MM.1S (cell line): ENCODE data around the gene PALM3.

Source experiments
- DNase-seq: peaks from one replicate; pipeline ENCODE4 v3.0.0-alpha.2; 2015
- H2AFZ ChIP-seq: fragments of 300-600 bp; sonication (generic); 2 replicates; pipeline ENCODE4 v1.6.0; 2016; ENCODE audit warnings: antibody characterized with exemption, low read length
- H3F3A ChIP-seq: fragments of 300-600 bp; sonication (generic); 2 replicates; pipeline ENCODE4 v1.6.1; 2016; ENCODE audit warnings: mild to moderate bottlenecking, antibody characterized with exemption, low read length, moderate library complexity, mixed read lengths; ENCODE audit not compliant: insufficient read depth
- H3K27ac ChIP-seq: fragments of 300-600 bp; sonication (generic); 2 replicates; pipeline ENCODE4 v1.5.1; 2016; ENCODE audit warnings: mild to moderate bottlenecking, low read length
- H3K27me3 ChIP-seq: fragments of 300-600 bp; sonication (generic); replicated peaks from 2 replicates; pipeline ENCODE4 v1.6.0; 2016; ENCODE audit warnings: low read length; ENCODE audit not compliant: insufficient read depth
- H3K36me3 ChIP-seq: fragments of 300-600 bp; sonication (generic); replicated peaks from 2 replicates; pipeline ENCODE4 v1.6.1; 2016; ENCODE audit warnings: mild to moderate bottlenecking, low read length, mixed read lengths; ENCODE audit not compliant: insufficient read depth
- H3K4me1 ChIP-seq: fragments of 300-600 bp; sonication (generic); 2 replicates; pipeline ENCODE4 v1.6.1; 2016; ENCODE audit warnings: low read length, mixed read lengths
- H3K4me2 ChIP-seq: fragments of 300-600 bp; sonication (generic); 2 replicates; pipeline ENCODE4 v1.6.0; 2016; ENCODE audit warnings: low read depth, low read length
- H3K4me3 ChIP-seq: fragments of 300-600 bp; sonication (generic); 2 replicates; pipeline ENCODE4 v1.5.1; 2016; ENCODE audit warnings: low read length, mixed read lengths
- H3K79me2 ChIP-seq: fragments of 300-600 bp; sonication (generic); 2 replicates; pipeline ENCODE4 v1.6.1; 2016; ENCODE audit warnings: mixed run types, low read length, mixed read lengths
- H3K9ac ChIP-seq: fragments of 300-600 bp; sonication (generic); 2 replicates; pipeline ENCODE4 v1.6.1; 2016; ENCODE audit warnings: low read length, mixed read lengths
- H3K9me2 ChIP-seq: fragments of 300-600 bp; sonication (generic); replicated peaks from 2 replicates; pipeline ENCODE4 v1.6.1; 2016; ENCODE audit warnings: mild to moderate bottlenecking, low read length, mixed read lengths; ENCODE audit not compliant: insufficient read depth
- H3K9me3 ChIP-seq: fragments of 300-600 bp; sonication (generic); replicated peaks from 2 replicates; pipeline ENCODE4 v1.6.1; 2016; ENCODE audit warnings: mild to moderate bottlenecking, low read length, mixed read lengths; ENCODE audit not compliant: insufficient read depth
- H4K20me1 ChIP-seq: fragments of 300-600 bp; sonication (generic); 2 replicates; pipeline ENCODE4 v1.6.1; 2016; ENCODE audit warnings: mild to moderate bottlenecking, low read length, moderate library complexity, mixed read lengths; ENCODE audit not compliant: insufficient read depth
- EZH2 ChIP-seq: fragments of 300-600 bp; sonication (generic); optimal IDR thresholded peaks from 2 replicates; pipeline ENCODE3; 2017; ENCODE audit warnings: low read depth, mild to moderate bottlenecking, antibody characterized with exemption, low read length, mixed read lengths
- EZH2phosphoT487 ChIP-seq: fragments of 300-600 bp; sonication (generic); IDR thresholded peaks from 2 replicates; pipeline ENCODE4 v1.6.1; 2018; ENCODE audit warnings: antibody characterized with exemption, low read length
- TF ChIP-seq, protein P1 (sequence below): fragments of 300-600 bp; sonication (generic); IDR thresholded peaks from 2 replicates; pipeline ENCODE4 v1.5.1; 2016; ENCODE audit warnings: antibody characterized with exemption, low read length, mixed read lengths

Gene PALM3

DNA sequence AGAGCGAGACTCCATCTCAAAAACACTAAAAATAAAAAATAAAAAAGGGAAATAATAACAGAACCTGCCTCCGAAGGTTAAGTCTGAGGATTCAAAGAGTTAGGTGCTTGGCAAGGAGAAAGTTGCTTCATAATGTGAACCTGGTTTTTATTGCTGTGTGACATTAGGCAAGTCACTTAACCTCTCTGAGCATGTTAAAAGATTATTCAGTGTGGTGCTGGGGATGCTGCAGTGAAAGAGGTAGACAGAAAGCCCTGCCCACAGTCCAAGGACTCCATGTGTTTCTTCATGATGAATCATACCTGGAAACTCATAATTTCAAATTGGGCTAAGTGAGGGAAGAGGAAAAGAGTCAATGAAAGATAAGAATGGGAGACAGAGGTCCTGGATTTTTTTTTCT, 27.9 kb downstream of the PALM3 start:
- Histone ChIP-seq H3K9ac (no peak overlapping the region), H3K4me1 (0 out of 2 replicates have a peak, but pooled peaks cover 3% of the 10 kb centered on the region), H3K4me3 (no peak overlapping the region), H3K4me2 (no peak overlapping the region), H3K9me2 (no peaks in the 10 kb centered on the region), H3K27ac (no peak overlapping the region), H3K79me2 (no peaks in the 10 kb centered on the region), H4K20me1 (no peaks in the 10 kb centered on the region), H3F3A (no peaks in the 10 kb centered on the region), H3K27me3 (peaks cover 7% of the 10 kb centered on the region; the same call in 1 of the 2 replicates), H3K9me3 (no peaks in the 10 kb centered on the region), H3K36me3 (no peaks in the 10 kb centered on the region), H2AFZ (no peak overlapping the region)
- DNase-seq: no peak
- TF ChIP-seq EZH2phosphoT487 (no peak), EZH2 (no peak)
- TF ChIP-seq, protein P1, sequence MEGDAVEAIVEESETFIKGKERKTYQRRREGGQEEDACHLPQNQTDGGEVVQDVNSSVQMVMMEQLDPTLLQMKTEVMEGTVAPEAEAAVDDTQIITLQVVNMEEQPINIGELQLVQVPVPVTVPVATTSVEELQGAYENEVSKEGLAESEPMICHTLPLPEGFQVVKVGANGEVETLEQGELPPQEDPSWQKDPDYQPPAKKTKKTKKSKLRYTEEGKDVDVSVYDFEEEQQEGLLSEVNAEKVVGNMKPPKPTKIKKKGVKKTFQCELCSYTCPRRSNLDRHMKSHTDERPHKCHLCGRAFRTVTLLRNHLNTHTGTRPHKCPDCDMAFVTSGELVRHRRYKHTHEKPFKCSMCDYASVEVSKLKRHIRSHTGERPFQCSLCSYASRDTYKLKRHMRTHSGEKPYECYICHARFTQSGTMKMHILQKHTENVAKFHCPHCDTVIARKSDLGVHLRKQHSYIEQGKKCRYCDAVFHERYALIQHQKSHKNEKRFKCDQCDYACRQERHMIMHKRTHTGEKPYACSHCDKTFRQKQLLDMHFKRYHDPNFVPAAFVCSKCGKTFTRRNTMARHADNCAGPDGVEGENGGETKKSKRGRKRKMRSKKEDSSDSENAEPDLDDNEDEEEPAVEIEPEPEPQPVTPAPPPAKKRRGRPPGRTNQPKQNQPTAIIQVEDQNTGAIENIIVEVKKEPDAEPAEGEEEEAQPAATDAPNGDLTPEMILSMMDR: no peak

GRCh38 chr19:14031719-14032480, 30.0 kb downstream of the PALM3 start, which contains the start of gene IL27RA:
Gene IL27RA, plus strand, starts transcription at chr19:14031762. Its CDS starts 111 bp downstream, at chr19:14031873.
- H3K4me1 ChIP-seq: 0 out of 2 replicates have a peak, but pooled peaks cover 3% of the 10 kb centered on the region
- H2AFZ ChIP-seq: peak within 1 kb of the TSS; percentile 91
- peak; percentile 62 for DNase-seq
- no peaks in the 10 kb centered on the region for H3K9me2 ChIP-seq
- TF ChIP-seq, protein P1: peak; percentile 68
- TF ChIP-seq EZH2phosphoT487: no peak
- H3K9me3 ChIP-seq: no peaks in the 10 kb centered on the region
- no peaks in the 10 kb centered on the region for H3K79me2 ChIP-seq
- H3F3A ChIP-seq: no peaks in the 10 kb centered on the region
- peak within 1 kb of the TSS; percentile 67 for H3K9ac ChIP-seq
- H3K36me3 ChIP-seq: no peaks in the 10 kb centered on the region
- no peaks in the 10 kb centered on the region for H4K20me1 ChIP-seq
- H3K4me3 ChIP-seq: peak within 1 kb of the TSS; percentile 86
- H3K27me3 ChIP-seq: peaks cover 7% of the 10 kb centered on the region; the same call in 1 of the 2 replicates
- peak within 1 kb of the TSS; percentile 9; the same call in 1 of the 2 replicates for H3K27ac ChIP-seq
- H3K4me2 ChIP-seq: peak within 1 kb of the TSS; percentile 75

DNA sequence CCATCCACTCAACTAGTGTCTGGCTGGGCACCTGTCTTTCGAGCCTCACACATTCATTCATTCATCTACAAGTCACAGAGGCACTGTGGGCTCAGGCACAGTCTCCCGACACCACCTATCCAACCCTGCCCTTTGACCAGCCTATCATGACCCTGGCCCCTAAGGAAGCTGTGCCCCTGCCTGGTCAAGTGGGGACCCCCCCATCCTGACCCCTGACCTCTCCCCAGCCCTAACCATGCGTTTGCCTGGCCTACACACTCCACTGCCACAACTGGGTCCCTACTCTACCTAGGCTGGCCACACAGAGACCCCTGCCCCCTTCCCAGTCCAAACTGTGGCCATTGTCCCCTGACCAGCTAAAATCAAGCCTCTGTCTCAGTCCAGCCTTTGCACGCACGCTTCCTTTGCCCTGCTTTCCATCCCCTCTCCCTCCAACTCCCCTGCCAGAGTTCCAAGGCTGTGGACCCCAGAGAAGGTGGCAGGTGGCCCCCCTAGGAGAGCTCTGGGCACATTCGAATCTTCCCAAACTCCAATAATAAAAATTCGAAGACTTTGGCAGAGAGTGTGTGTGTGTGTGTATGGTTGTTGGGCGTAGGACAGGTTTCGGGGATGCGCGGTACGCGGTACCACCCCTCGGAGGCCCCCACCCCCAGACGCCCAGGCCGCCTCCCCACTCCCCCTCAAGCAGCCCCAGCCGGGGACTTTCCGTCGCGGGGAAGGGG, 30.7 kb downstream of the PALM3 start:
- peak overlapping the region; percentile 67 for H3K9ac ChIP-seq
- H3K4me1 ChIP-seq: 0 out of 2 replicates have a peak, but pooled peaks cover 3% of the 10 kb centered on the region
- no peaks in the 10 kb centered on the region for H3K79me2 ChIP-seq
- DNase-seq: no peak
- TF ChIP-seq EZH2phosphoT487 (no peak), EZH2 (no peak)
- TF ChIP-seq, protein P1: no peak
- H2AFZ ChIP-seq: peak overlapping the region; percentile 91
- H3K36me3 ChIP-seq: no peaks in the 10 kb centered on the region
- no peaks in the 10 kb centered on the region for H3F3A ChIP-seq
- no peaks in the 10 kb centered on the region for H3K9me2 ChIP-seq
- H3K4me3 ChIP-seq: peak overlapping the region; percentile 86
- peaks cover 7% of the 10 kb centered on the region; the same call in 1 of the 2 replicates for H3K27me3 ChIP-seq
- H3K4me2 ChIP-seq: peak overlapping the region; percentile 75; the same call in 1 of the 2 replicates
- H3K27ac ChIP-seq: no peak overlapping the region
- H3K9me3 ChIP-seq: no peaks in the 10 kb centered on the region
- no peaks in the 10 kb centered on the region for H4K20me1 ChIP-seq
